SK-N-MC (cell line): ENCODE data around the gene ASTN2.

Source experiments
- DNase-seq: peaks from one replicate; pipeline ENCODE4 v3.0.0-alpha.2; 2011; ENCODE audit warnings: low read depth, low spot score
- H3K27ac ChIP-seq: fragments of 200-600 bp; sonication (generic); 2 replicates; pipeline ENCODE4 v1.5.1; 2016; ENCODE audit warnings: mixed run types
- H3K36me3 ChIP-seq: fragments of 200-600 bp; sonication (generic); 2 replicates; pipeline ENCODE4 v1.6.1; 2017; ENCODE audit warnings: antibody characterized with exemption, low read length, mixed read lengths; ENCODE audit not compliant: insufficient read depth
- H3K4me3 ChIP-seq: fragments of 200-600 bp; sonication (generic); 2 replicates; pipeline ENCODE4 v1.5.1; 2016
- H3K9ac ChIP-seq: fragments of 200-600 bp; sonication (generic); 2 replicates; pipeline ENCODE4 v1.8.0; 2017; ENCODE audit warnings: mixed run types, mixed read lengths; ENCODE audit not compliant: insufficient read length
- H3K9me3 ChIP-seq: fragments of 200-600 bp; sonication (generic); 2 replicates; pipeline ENCODE4 v1.6.1; 2017; ENCODE audit warnings: low read depth, mild to moderate bottlenecking, antibody characterized with exemption, low read length, moderate library complexity, mixed read lengths
- EZH2 ChIP-seq: fragments of 200-600 bp; sonication (generic); IDR thresholded peaks from one replicate; pipeline ENCODE4 v1.6.1; 2017; ENCODE audit warnings: antibody characterized with exemption
- FOXP2 ChIP-seq: optimal IDR thresholded peaks from 2 replicates; pipeline ENCODE3; 2011; ENCODE audit warnings: mild to moderate bottlenecking, moderate library complexity; ENCODE audit not compliant: insufficient read depth; ENCODE audit errors: extremely low read length, control extremely low read depth
- POLR2AphosphoS5 ChIP-seq: IDR thresholded peaks from 2 replicates; pipeline ENCODE4 v1.6.1; 2012; ENCODE audit warnings: mild to moderate bottlenecking, low read depth, low read length, borderline replicate concordance

ASTN2 gene, protein sequence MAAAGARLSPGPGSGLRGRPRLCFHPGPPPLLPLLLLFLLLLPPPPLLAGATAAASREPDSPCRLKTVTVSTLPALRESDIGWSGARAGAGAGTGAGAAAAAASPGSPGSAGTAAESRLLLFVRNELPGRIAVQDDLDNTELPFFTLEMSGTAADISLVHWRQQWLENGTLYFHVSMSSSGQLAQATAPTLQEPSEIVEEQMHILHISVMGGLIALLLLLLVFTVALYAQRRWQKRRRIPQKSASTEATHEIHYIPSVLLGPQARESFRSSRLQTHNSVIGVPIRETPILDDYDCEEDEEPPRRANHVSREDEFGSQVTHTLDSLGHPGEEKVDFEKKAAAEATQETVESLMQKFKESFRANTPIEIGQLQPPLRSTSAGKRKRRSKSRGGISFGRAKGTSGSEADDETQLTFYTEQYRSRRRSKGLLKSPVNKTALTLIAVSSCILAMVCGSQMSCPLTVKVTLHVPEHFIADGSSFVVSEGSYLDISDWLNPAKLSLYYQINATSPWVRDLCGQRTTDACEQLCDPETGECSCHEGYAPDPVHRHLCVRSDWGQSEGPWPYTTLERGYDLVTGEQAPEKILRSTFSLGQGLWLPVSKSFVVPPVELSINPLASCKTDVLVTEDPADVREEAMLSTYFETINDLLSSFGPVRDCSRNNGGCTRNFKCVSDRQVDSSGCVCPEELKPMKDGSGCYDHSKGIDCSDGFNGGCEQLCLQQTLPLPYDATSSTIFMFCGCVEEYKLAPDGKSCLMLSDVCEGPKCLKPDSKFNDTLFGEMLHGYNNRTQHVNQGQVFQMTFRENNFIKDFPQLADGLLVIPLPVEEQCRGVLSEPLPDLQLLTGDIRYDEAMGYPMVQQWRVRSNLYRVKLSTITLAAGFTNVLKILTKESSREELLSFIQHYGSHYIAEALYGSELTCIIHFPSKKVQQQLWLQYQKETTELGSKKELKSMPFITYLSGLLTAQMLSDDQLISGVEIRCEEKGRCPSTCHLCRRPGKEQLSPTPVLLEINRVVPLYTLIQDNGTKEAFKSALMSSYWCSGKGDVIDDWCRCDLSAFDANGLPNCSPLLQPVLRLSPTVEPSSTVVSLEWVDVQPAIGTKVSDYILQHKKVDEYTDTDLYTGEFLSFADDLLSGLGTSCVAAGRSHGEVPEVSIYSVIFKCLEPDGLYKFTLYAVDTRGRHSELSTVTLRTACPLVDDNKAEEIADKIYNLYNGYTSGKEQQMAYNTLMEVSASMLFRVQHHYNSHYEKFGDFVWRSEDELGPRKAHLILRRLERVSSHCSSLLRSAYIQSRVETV (N-terminal part only)

DNA sequence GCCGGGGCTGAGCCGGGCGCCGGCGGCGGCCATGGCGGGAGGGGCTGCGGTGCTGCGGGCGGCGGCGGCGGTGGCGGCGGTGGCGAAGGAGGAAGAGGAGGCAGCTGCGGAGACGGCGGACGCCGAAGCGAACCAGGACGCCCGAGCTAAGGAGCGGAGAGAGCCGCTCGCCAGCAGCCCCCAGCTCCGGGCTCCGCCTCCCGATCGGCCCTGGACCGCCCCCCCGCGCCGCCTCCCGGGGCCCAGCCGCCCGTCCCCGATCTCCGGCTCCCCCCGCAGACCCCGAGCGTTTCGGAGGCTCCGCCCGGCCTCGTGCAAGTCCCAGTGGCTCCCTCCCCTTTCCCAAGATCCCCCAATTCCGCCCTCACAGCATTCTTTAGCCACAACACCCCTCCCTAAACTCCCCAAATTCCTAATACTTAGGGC lies at the start of gene ASTN2:
Gene ASTN2 (minus strand): TSS at position 152 of the 426 bp plus-strand sequence. CDS start 119 bp downstream, at position 33.
- no peak for TF ChIP-seq FOXP2
- TF ChIP-seq EZH2: no peak
- no peak for TF ChIP-seq POLR2AphosphoS5
- H3K27ac ChIP-seq: no peak within 1 kb of the TSS
- peak within 1 kb of the TSS; percentile 44 for H3K4me3 ChIP-seq
- no peaks in the 10 kb centered on the region for H3K9me3 ChIP-seq
- DNase-seq: no peak
- H3K36me3 ChIP-seq: no peaks in the 10 kb centered on the region
- H3K9ac ChIP-seq: no peak within 1 kb of the TSS

DNA sequence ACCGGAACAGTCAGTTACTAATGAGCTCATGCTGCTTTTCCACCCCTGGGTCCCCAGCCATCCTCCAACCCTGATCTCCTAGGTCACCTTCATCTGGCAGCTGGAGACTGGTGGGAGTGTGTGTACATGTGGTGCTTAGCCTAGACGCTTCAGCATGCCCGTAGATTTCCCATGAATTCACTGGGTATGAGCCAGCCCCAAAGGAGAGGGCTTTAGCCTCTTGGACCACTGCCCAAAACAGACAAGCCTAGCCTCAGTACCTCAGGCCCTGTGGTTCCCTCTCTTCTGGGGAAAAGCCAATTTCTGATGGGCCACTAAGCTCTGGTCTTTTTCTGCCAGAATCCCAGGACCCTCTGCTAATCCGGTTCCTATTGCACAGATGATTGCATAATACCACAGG lies 48.0 kb upstream of the ASTN2 start:
- Histone ChIP-seq H3K9ac (no peak overlapping the region), H3K27ac (no peak overlapping the region), H3K9me3 (no peaks in the 10 kb centered on the region), H3K4me3 (no peak overlapping the region), H3K36me3 (no peaks in the 10 kb centered on the region)
- no peak for DNase-seq
- TF ChIP-seq POLR2AphosphoS5 (no peak), EZH2 (no peak), FOXP2 (no peak)

DNA sequence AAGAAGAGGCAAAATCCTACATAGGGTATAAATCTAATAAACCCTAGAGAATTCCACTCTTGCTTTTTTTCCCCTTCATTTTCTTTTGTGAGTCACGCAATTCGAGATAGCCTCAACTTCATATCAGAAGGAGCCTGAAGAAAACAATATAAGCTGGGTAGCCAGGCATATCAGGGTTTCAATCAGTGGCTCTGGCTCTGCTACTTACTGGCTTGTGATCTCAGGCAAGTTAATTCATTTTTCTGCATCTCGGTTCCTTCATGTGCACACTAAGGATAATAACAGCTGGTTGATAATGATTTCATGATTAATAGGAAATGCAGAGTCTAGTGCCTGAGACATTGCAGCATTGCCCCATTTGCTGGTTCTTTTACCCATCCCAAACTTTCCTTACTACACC lies 46.5 kb upstream of the ASTN2 start:
- Histone ChIP-seq H3K36me3 (no peaks in the 10 kb centered on the region), H3K9me3 (no peaks in the 10 kb centered on the region), H3K9ac (no peak overlapping the region), H3K4me3 (no peak overlapping the region), H3K27ac (no peak overlapping the region)
- no peak for TF ChIP-seq EZH2
- no peak for DNase-seq

DNA sequence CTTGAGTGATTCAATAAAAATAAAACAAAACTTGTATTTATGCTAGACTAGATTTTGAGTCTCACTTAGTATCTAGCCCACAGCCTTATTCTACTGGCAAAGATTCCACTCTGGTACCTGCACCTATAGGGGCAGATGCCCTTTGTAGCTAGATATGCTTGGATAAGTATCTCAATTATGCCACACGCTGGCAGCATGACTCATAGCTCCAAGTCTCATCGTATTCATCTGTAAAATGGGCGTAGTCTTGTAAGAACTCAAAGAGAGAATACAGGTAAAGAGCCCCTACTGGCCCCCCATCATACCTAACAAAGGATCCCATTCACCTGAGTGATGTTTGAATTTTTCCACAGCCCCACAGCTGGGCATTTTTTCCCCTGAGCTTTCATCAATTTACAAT lies 45.9 kb upstream of the ASTN2 start:
- no peaks in the 10 kb centered on the region for H3K9me3 ChIP-seq
- no peak overlapping the region for H3K9ac ChIP-seq
- no peak overlapping the region for H3K27ac ChIP-seq
- H3K4me3 ChIP-seq: no peak overlapping the region
- TF ChIP-seq POLR2AphosphoS5 (no peak), FOXP2 (no peak), EZH2 (no peak)
- H3K36me3 ChIP-seq: no peaks in the 10 kb centered on the region
- no peak for DNase-seq

DNA sequence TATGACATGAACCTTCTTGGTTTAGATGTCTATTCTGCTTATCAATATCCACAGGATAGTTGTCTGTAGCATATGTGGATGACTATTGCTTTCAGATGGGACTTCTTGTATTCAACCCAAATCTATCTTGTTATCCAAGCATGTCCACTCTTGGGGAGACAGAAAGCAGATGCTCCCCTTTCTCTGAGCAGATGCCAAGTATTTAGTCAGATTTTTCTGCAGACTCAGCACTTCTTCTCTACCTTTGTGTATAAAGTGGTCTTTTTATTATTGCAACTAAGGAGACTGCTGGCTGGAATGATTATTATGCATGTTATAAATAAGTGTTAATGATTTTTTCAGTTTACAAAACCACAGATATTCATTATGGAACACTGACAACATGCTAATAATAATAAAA lies 45.1 kb upstream of the ASTN2 start:
- Histone ChIP-seq H3K4me3 (no peak overlapping the region), H3K27ac (no peak overlapping the region), H3K9me3 (no peaks in the 10 kb centered on the region), H3K9ac (no peak overlapping the region), H3K36me3 (no peaks in the 10 kb centered on the region)
- no peak for TF ChIP-seq EZH2
- TF ChIP-seq FOXP2: no peak
- TF ChIP-seq POLR2AphosphoS5: no peak
- DNase-seq: no peak

DNA sequence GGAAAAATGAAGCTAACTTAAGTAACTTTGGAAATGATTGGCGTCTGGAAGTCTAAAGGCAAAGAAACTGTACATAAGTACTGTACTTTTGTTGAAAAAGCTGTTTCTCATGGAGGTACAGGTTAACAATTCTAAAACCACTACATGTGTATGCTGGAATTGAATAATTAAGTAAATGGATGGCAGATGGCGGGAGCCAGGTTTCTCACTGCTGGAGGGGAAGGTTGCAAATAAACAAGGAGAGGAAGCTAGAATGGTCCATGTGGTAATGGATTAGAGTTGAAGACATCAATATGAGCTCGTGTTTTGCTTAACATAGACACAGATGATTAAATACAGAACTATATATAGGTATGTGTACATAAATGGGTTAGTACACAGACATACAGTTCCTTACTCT lies 43.2 kb upstream of the ASTN2 start:
- Histone ChIP-seq H3K27ac (no peak overlapping the region), H3K9ac (no peak overlapping the region), H3K36me3 (no peaks in the 10 kb centered on the region), H3K4me3 (no peak overlapping the region), H3K9me3 (no peaks in the 10 kb centered on the region)
- TF ChIP-seq POLR2AphosphoS5: no peak
- no peak for TF ChIP-seq EZH2
- no peak for TF ChIP-seq FOXP2
- no peak for DNase-seq

DNA sequence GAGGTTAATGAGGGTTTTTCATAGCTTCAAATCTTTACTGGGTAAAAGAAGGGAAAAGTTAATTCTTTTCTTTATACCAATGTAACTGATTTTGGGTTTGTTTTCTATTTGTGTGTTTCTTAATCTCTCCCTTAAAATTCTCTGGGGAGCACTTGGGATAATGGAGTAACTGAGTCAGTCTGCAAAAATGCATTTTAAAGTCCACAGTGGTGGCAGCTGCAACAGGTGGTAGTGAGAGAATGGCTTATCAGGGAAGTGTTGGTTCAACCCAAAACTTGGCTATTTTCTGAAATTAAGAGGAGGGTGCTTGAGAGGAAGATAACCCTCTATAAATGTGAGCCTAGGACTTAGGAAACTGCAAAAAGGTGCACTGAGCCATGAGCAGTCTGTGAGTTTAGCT lies 39.9 kb upstream of the ASTN2 start:
- no peak overlapping the region for H3K27ac ChIP-seq
- no peak for TF ChIP-seq POLR2AphosphoS5
- TF ChIP-seq EZH2: no peak
- TF ChIP-seq FOXP2: no peak

DNA sequence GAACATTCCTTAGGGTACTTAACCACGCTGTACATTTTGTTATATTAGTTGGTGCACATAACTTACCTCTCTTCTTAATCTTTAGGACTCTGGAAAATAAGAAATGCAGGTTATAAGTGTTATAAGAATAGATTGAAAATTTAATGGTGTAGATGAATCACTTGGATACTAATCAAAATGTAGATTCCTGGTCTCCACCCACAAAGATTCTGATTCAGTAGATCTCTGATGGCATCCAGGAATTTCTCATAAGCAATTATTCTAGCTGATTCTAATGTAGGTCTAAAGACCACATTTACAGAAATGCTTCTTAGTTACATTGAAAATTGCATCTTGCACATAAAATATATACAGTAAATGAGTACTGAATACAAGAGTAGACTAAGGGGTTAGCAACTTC lies 38.9 kb upstream of the ASTN2 start:
- no peaks in the 10 kb centered on the region for H3K36me3 ChIP-seq
- H3K9ac ChIP-seq: no peak overlapping the region
- no peak for DNase-seq
- no peak for TF ChIP-seq POLR2AphosphoS5
- TF ChIP-seq EZH2: no peak
- no peak for TF ChIP-seq FOXP2
- no peak overlapping the region for H3K4me3 ChIP-seq
- H3K27ac ChIP-seq: no peak overlapping the region
- no peaks in the 10 kb centered on the region for H3K9me3 ChIP-seq

More for the DNA sequence above, 39.9 kb upstream of the ASTN2 start:
- Histone ChIP-seq H3K9ac (no peak overlapping the region), H3K36me3 (no peaks in the 10 kb centered on the region), H3K9me3 (no peaks in the 10 kb centered on the region), H3K4me3 (no peak overlapping the region)
- DNase-seq: no peak
